Measurements from ENCODE around the gene SVEP1. TPM values are rescaled to one million over a fixed set of nuclear protein-coding genes. Genes with fewer than 3 reads are reported as not detected.

Gene SVEP1
- total RNA-seq, 2 experiments from 2014 or later = not detected

DNA sequence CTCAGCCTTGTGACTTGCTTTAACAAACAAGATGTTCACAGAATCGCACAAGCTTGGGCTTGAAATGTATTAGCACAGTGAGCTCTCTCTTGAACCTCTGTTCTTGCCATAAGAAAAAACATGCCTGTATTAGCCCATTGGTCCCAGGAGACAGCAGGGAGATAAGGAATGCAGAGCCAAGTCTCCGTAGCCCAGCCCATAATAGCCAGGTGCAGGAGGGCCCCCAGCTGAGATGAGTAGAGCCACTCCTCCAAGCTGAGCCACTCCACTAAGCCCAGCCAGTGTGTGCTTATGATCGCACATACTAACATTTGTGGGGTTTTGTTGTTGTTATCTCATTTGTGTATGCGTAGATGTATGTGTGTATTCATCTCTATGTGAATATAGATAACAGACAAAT lies 21.6 kb upstream of the SVEP1 start:
- ChIA-PET POLR2A (no interaction called here), CTCF (interaction anchor here (1.4 kb wide), 1 partner anchor 16 kb away, joined by 3 read pairs; no protein-coding TSS in a partner anchor)
- no peak overlapping the region for H3K4me3 Mint-ChIP-seq
- H3K4me1 Mint-ChIP-seq (ENCODE audit: low read depth) = no peaks in the 10 kb centered on the region
- H3K9me3 Mint-ChIP-seq (ENCODE audit: insufficient read depth) = no peaks in the 10 kb centered on the region
- ATAC-seq (no peak), DNase-seq (no peak)
- no peak overlapping the region for H3K27ac Mint-ChIP-seq
- no peaks in the 10 kb centered on the region for H3K36me3 Mint-ChIP-seq (ENCODE audit: low read depth)
- H3K27me3 Mint-ChIP-seq (ENCODE audit: low read depth) = no peaks in the 10 kb centered on the region

DNA sequence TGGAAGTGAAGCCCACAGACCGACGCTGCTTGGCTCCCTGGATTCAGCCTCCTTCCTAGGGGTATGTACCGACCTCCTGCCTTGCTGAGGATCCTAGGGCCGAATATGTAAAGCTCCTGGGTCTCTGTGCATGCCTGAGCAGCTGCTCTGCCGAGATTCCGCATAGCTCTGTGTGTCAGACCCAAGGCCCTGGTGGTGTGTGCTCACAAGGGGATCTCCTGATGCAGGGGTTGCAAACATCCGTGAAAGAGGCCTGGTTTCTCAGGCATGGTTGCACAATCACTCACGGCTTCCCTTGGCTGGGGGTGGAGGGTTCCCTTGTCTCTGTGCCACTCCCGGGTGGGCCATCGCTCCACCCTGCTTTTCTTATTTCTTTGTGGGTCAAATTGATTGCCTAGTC lies 19.9 kb upstream of the SVEP1 start:
- CTCF ChIA-PET = no interaction called here
- DNase-seq (no peak), ATAC-seq (no peak)
- Mint-ChIP-seq H3K27ac (no peak overlapping the region), H3K4me1 (ENCODE audit: low read depth) (no peaks in the 10 kb centered on the region), H3K4me3 (no peak overlapping the region), H3K27me3 (ENCODE audit: low read depth) (no peaks in the 10 kb centered on the region), H3K36me3 (ENCODE audit: low read depth) (no peaks in the 10 kb centered on the region), H3K9me3 (ENCODE audit: insufficient read depth) (no peaks in the 10 kb centered on the region)
- POLR2A ChIA-PET = no interaction called here

- POLR2A ChIA-PET = no interaction called here
- Mint-ChIP-seq H3K27ac (no peak overlapping the region), H3K4me3 (no peak overlapping the region), H3K36me3 (ENCODE audit: low read depth) (no peaks in the 10 kb centered on the region), H3K9me3 (ENCODE audit: insufficient read depth) (no peaks in the 10 kb centered on the region), H3K27me3 (ENCODE audit: low read depth) (no peaks in the 10 kb centered on the region), H3K4me1 (ENCODE audit: low read depth) (no peaks in the 10 kb centered on the region)
- no peak for DNase-seq
- CTCF ChIA-PET = no interaction called here
- ATAC-seq = no peak
These were observed 12.7 kb upstream of the SVEP1 start for GRCh38 chr9:110592044-110592830.

DNA sequence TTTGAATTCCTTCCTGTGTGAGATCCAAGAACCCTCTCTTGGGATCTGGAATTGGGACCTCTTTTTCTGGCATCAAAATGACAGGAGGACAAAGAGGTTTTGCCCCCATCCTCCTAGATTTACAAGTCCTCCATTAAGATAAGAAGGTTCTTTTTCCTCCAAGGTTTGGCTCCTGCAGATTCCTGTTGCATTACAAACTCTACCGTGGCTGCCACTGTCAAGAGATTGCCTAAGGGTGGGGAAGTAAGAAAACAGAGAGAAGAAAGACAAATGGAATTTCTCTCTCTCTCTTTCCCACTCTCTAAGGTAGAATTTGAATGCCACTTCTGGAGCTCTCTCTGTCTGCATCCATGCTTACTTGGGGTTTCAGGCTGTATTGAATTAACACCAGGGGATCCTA lies 12.0 kb upstream of the SVEP1 start:
- CTCF ChIA-PET = no interaction called here
- Mint-ChIP-seq H3K27ac (no peak overlapping the region), H3K36me3 (ENCODE audit: low read depth) (no peaks in the 10 kb centered on the region), H3K9me3 (ENCODE audit: insufficient read depth) (no peaks in the 10 kb centered on the region), H3K27me3 (ENCODE audit: low read depth) (no peaks in the 10 kb centered on the region), H3K4me1 (ENCODE audit: low read depth) (no peaks in the 10 kb centered on the region), H3K4me3 (no peak overlapping the region)
- POLR2A ChIA-PET = no interaction called here
- ATAC-seq (no peak), DNase-seq (no peak)

- H3K9me3 Mint-ChIP-seq (ENCODE audit: insufficient read depth) = no peaks in the 10 kb centered on the region
- ChIA-PET CTCF (no interaction called here), POLR2A (no interaction called here)
- H3K36me3 Mint-ChIP-seq (ENCODE audit: low read depth) = no peaks in the 10 kb centered on the region
- H3K27me3 Mint-ChIP-seq (ENCODE audit: low read depth) = no peaks in the 10 kb centered on the region
- no peak overlapping the region for H3K27ac Mint-ChIP-seq
- ATAC-seq (no peak), DNase-seq (no peak)
- H3K4me1 Mint-ChIP-seq (ENCODE audit: low read depth) = no peaks in the 10 kb centered on the region
- no peak overlapping the region for H3K4me3 Mint-ChIP-seq
These were observed 11.3 kb upstream of the SVEP1 start for GRCh38 chr9:110590816-110591215.

DNA sequence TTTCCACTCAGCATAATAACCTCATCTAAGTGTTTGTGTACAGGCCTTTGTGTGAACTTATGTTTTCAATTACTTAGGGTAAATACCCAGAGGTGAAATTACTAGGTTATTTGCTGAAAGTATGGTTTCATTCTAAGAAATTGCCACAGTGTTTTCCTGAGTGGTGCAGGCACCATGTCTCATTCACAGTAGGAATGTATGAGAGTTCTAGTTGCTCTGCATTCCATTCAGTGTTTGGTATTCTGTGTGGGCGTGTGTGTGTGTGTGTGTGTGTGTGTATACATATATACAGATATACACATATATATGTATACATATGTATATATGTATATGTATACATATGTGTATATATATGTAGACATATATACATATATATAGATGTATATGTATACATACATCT lies 8.8 kb upstream of the SVEP1 start:
- Mint-ChIP-seq H3K4me3 (no peak overlapping the region), H3K36me3 (ENCODE audit: low read depth) (no peaks in the 10 kb centered on the region), H3K27me3 (ENCODE audit: low read depth) (no peaks in the 10 kb centered on the region), H3K4me1 (ENCODE audit: low read depth) (no peaks in the 10 kb centered on the region), H3K27ac (no peak overlapping the region), H3K9me3 (ENCODE audit: insufficient read depth) (no peaks in the 10 kb centered on the region)
- ChIA-PET CTCF (no interaction called here), POLR2A (no interaction called here)
- no peak for ATAC-seq
- DNase-seq = no peak

DNA sequence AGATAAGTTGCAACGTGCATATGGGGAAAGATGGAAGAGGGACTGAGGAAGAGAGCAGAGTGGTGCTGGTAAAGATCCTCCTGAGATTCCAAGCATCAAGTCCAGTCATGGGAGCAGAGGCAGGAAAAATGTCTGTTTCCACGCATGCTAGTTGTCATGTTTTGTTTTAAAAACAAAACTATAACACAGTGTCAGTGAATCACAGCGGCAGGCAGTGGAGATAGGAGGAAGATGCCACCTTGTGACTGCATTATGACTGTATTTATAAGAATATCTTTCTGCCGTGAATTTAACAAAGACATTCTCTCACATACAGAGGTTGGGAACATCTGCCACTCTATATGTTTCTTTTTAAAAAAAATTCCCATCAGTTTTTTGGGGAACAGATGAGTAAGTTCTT lies 3.7 kb upstream of the SVEP1 start:
- Mint-ChIP-seq H3K27ac (no peak overlapping the region), H3K4me3 (no peak overlapping the region), H3K4me1 (ENCODE audit: low read depth) (peaks cover 2% of the 10 kb centered on the region), H3K27me3 (ENCODE audit: low read depth) (peaks cover 25% of the 10 kb centered on the region), H3K36me3 (ENCODE audit: low read depth) (no peaks in the 10 kb centered on the region), H3K9me3 (ENCODE audit: insufficient read depth) (no peaks in the 10 kb centered on the region)
- CTCF ChIA-PET = no interaction called here
- POLR2A ChIA-PET = no interaction called here
- DNase-seq (no peak), ATAC-seq (no peak)

DNA sequence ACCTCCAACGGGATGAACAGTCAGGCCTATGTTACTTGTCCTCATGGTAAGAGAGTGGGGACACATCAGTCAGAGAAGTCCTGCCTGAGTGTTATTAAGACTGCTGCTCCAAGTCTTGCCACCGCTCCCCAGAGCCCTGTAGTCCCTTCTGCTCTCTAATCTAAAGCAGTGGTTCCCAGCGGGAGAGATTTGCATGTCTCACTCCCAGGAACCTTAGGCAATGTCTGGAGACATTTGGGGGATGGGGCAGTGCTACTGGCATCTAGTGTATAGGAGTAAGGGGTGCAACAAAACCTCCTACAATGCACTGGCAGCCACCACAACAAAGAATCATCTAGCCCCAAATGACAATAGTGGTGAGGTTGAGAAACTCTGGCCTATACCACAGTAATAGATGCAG lies 2.6 kb upstream of the SVEP1 start:
- DNase-seq (no peak), ATAC-seq (no peak)
- Mint-ChIP-seq H3K36me3 (ENCODE audit: low read depth) (no peaks in the 10 kb centered on the region), H3K4me1 (ENCODE audit: low read depth) (peaks cover 2% of the 10 kb centered on the region), H3K9me3 (ENCODE audit: insufficient read depth) (no peaks in the 10 kb centered on the region), H3K4me3 (no peak overlapping the region), H3K27me3 (ENCODE audit: low read depth) (peaks cover 32% of the 10 kb centered on the region), H3K27ac (no peak overlapping the region)
- ChIA-PET CTCF (no interaction called here), POLR2A (no interaction called here)

GRCh38 chr9:110580850-110581249 lies 1.3 kb upstream of the SVEP1 start:
- ATAC-seq (no peak), DNase-seq (no peak)
- POLR2A ChIA-PET = no interaction called here
- Mint-ChIP-seq H3K9me3 (ENCODE audit: insufficient read depth) (no peaks in the 10 kb centered on the region), H3K27me3 (ENCODE audit: low read depth) (peaks cover 32% of the 10 kb centered on the region), H3K4me3 (no peak overlapping the region), H3K4me1 (ENCODE audit: low read depth) (peaks cover 2% of the 10 kb centered on the region), H3K36me3 (ENCODE audit: low read depth) (no peaks in the 10 kb centered on the region), H3K27ac (no peak overlapping the region)
- CTCF ChIA-PET = no interaction called here

DNA sequence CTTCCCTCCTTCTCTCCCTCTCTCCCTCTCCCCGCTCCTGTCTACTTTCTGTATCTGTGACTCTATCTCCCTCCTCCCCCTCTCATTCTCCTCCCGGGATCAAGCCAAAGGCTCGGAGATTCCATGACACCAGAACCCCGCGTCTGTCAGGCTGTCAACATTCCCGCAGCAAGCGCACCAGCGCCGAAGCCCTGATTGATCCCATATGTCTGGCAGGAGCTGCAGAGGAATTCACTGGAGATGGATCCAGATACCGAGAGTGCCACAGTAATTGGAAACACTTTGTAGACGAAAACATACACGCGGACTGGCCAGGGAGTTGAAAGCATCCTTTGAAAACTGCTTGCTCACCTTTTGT lies 300 bp upstream of the SVEP1 start:
- ChIA-PET CTCF (no interaction called here), POLR2A (no interaction called here)
- peaks cover 32% of the 10 kb centered on the region for H3K27me3 Mint-ChIP-seq (ENCODE audit: low read depth)
- H3K4me3 Mint-ChIP-seq = no peak overlapping the region
- ATAC-seq (no peak), DNase-seq (no peak)
- H3K4me1 Mint-ChIP-seq (ENCODE audit: low read depth) = peaks cover 2% of the 10 kb centered on the region
- no peak overlapping the region for H3K27ac Mint-ChIP-seq
- H3K36me3 Mint-ChIP-seq (ENCODE audit: low read depth) = no peaks in the 10 kb centered on the region
- no peaks in the 10 kb centered on the region for H3K9me3 Mint-ChIP-seq (ENCODE audit: insufficient read depth)

GRCh38 chr9:110578575-110579033 lies 937 bp downstream of the SVEP1 start:
- peaks cover 32% of the 10 kb centered on the region for H3K27me3 Mint-ChIP-seq (ENCODE audit: low read depth)
- H3K9me3 Mint-ChIP-seq (ENCODE audit: insufficient read depth) = no peaks in the 10 kb centered on the region
- no peaks in the 10 kb centered on the region for H3K36me3 Mint-ChIP-seq (ENCODE audit: low read depth)
- no peak for DNase-seq
- H3K27ac Mint-ChIP-seq = no peak overlapping the region
- ChIA-PET CTCF (no interaction called here), POLR2A (no interaction called here)
- ATAC-seq = no peak
- H3K4me3 Mint-ChIP-seq = no peak overlapping the region
- H3K4me1 Mint-ChIP-seq (ENCODE audit: low read depth) = peaks cover 2% of the 10 kb centered on the region

DNA sequence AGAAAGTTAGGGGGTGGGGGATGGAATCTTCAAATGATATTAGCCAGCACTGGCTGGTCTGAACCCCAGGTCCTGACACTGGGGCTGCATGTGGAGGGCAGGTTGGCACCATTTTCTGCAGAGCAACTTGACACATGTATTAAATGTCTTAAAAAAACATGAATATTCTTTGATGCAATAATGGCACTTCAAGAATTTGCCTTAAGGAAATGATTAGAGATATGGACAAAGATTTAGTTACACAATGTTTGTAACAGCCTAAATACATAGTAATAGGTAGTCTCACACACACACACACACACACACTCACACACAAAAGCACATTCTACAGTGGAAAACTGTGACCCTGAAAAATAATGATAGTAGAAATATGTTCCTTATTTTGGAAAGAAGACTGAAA lies 3.6 kb downstream of the SVEP1 start:
- ChIA-PET CTCF (no interaction called here), POLR2A (no interaction called here)
- H3K27ac Mint-ChIP-seq = no peak overlapping the region
- peaks cover 2% of the 10 kb centered on the region for H3K4me1 Mint-ChIP-seq (ENCODE audit: low read depth)
- no peaks in the 10 kb centered on the region for H3K36me3 Mint-ChIP-seq (ENCODE audit: low read depth)
- ATAC-seq (no peak), DNase-seq (no peak)
- H3K4me3 Mint-ChIP-seq = no peak overlapping the region
- H3K9me3 Mint-ChIP-seq (ENCODE audit: insufficient read depth) = no peaks in the 10 kb centered on the region
- H3K27me3 Mint-ChIP-seq (ENCODE audit: low read depth) = peaks cover 28% of the 10 kb centered on the region

DNA sequence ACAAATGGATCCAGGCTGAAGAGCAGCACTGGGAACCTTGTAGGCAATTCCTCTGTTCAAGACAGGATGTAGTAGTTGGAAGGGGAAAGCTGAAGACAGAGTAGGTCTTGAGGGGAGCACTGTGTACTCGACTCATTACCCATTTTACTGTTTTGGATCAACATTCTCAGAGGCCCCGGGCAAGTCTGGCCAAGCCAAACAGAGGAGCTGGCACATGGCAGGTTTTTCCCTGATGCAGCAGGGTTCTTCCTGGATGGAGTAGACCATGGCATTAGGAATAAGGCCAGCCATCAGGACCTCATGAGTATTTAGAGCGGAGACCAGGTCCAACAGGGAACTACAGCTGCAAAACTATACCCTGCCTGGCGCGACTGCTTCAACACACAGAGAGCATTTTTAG lies 4.4 kb downstream of the SVEP1 start:
- no peak overlapping the region for H3K4me3 Mint-ChIP-seq
- CTCF ChIA-PET = no interaction called here
- no peaks in the 10 kb centered on the region for H3K9me3 Mint-ChIP-seq (ENCODE audit: insufficient read depth)
- peaks cover 2% of the 10 kb centered on the region for H3K4me1 Mint-ChIP-seq (ENCODE audit: low read depth)
- no peak for ATAC-seq
- H3K27ac Mint-ChIP-seq = no peak overlapping the region
- H3K36me3 Mint-ChIP-seq (ENCODE audit: low read depth) = no peaks in the 10 kb centered on the region
- POLR2A ChIA-PET = no interaction called here
- H3K27me3 Mint-ChIP-seq (ENCODE audit: low read depth) = peaks cover 22% of the 10 kb centered on the region
- no peak for DNase-seq

Data from activated CD8-positive, alpha-beta T cell treated with anti-CD3 and anti-CD28 coated beads, Interleukin-2, amount 10 ng/mL, durations not matched to agents 7 days and 5 days (primary cell).